DMS53 (cell line): ENCODE measurements around the gene RPL39.
"Not testable (repeated sequence)": the region's sequence is repeated elsewhere in the genome, so short reads cannot be mapped to it uniquely, and the experiment has no call there.

ENCODE experiments used
- DNase-seq: peaks from one replicate; lab custom pipeline; 2025; lab: John Stamatoyannopoulos, UW

The RPL39 gene

DNA sequence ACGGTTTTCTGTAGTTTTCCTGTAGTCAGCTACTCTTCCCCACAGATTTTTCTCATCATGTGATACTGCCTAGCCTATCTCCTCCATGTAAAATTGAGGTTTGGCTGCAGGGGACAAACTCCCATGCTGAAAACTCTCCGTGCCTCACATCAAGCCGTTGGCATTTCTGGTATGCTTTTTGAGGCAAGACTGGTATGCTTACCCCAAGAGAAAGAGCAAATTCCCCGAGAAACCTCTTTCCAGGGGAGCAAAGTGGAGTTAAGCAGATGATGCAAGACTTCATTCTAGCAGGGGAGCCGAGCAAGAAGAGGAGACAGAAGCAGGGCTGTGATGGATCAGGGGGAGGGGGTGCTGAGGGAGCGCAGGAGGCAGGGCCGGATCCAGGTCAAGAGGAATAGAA is 28.2 kb downstream of the RPL39 start:
- no peak for DNase-seq

DNA sequence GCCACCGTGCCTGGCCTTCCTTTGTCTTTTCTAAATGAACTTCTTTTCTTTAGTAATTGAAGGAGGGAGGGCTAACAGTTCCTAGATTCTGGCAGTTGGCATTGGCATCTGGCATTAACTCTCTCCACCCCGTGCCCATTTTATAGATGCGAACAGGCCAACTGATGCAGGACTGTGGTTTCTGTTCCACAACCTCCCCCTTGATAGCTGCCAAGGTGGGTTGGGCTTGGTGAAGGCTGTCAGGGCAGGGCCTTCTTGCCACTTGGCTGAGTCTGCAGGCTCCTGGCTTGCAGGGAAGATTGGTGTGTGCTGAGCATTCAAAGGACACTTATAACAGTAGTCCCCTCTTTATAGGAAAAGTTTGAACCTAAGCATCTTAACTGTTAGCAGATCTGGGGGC is 28.7 kb downstream of the RPL39 start:
- DNase-seq: no peak

DNA sequence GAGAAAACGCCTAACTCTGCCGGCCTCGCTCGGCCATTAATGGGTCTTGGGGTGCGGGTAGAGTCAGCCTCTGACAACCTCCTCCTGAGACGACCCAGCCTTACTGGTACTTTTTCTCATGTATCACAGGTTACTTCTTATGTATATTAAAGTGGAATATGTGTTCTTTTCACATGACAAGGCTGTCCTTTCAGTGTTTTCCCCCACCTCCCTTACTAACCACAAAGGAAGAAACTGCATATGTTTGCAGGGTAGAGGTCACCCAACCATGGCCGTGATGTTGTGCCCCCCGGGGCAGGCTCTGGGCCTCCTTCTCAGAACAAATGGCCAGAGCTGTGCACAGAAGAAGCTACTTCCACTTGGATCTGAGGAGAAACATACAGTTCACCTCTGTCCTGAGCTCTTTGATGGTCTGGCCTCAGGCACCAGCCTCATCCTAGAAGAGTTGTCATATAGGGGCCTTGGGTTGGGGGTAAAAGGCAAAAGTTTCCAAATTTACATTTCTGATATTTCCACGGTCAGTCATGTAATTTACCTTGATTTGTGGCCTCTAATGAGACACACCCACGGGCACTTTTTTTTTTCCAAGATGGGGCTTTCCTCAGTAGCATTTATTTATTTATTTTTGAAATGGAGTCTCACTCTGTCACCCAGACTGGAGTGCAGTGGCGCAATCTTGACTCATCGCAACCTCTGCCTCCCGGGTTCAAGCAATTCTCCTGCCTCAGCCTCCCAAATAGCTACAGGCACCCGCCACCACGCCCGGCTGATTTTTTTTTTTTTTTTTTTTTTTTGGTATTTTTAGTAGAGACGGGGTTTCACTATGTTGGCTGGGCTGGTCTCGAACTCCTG is 31.2 kb downstream of the RPL39 start:
- DNase-seq: no peak

DNA sequence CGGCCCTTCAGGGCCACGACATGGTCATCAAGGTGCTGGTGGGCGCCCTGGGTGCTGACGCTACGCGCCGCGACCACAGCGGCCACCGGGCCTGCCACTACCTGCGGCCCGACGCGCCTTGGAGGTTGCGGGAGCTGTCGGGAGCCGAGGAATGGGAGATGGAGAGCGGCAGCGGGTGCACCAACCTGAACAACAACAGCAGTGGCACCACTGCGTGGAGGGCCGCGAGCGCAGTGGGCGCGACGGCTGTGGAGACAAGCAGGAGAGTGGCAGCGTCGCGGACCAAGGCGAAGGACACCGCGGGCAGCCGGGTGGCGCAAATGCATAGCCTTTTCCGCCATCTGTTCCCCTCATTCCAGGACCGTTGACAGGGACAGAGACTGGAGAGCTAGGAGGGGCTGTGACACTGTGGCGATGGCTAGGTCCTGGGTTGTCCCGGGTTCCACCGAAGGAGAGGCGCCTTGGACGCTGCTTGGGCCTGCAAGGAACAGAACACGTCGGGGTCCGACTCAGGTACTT is 32.1 kb downstream of the RPL39 start:
- DNase-seq: no peak

DNA sequence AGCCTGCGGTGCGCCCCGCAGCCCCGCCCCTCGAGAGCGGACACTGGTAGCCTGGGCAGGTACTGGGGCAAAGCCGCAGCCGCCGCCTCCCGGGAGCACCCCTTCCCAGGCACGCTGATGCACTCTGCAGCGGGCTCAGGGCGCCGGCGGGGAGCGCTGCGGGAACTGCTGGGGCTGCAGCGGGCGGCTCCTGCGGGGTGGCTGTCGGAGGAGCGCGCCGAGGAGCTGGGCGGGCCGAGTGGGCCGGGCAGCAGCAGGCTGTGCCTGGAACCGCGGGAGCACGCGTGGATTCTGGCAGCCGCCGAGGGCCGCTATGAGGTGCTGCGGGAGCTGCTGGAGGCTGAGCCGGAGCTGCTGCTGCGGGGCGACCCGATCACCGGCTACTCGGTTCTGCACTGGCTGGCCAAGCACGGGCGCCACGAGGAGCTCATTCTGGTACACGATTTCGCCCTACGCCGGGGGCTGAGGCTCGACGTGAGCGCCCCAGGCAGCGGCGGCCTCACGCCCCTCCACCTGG is 32.6 kb downstream of the RPL39 start:
- DNase-seq: peak; percentile 71

DNA sequence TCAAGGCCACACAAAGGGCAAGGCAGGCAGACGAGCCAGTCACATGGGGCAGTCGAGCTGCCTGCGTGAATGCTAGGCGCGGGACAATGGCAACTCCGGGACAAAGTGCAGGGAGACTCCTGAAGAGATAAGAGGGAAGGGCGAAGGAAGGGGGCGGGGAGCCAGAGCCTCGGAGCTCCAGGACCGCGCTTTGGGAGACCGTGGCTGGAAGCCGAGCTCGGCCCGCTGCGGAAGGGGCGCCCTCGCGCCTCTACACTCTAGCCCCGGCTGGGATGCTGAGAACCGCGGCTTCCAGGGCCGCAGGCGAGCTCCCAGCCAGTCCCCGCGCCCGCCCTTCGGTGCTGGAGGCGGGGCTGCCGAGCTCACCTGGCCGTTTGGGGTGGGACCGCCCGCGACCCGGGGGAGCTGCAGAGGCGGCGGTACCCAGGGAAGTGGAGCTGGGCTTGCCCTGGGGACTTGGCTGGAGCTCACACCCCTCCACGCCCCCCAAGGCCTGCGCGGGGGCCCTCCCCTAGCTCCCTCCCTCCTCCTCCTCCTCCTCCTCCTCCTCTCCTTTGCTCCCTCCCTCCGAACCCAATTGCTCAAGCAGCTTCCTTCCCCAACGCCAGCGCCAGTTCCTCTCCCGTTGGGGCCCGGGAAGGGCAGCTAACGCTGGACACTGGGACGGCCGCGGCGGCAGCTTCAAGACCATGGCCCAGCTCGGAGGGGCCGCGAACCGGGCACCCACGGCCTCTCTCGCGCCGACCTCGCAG is 33.3 kb downstream of the RPL39 start, which contains the start of gene SOWAHD:
Gene SOWAHD (plus strand): TSS at position 610 of the 752 bp plus-strand sequence. CDS start 80 bp downstream, at position 690.
- peak; percentile 71 for DNase-seq

DNA sequence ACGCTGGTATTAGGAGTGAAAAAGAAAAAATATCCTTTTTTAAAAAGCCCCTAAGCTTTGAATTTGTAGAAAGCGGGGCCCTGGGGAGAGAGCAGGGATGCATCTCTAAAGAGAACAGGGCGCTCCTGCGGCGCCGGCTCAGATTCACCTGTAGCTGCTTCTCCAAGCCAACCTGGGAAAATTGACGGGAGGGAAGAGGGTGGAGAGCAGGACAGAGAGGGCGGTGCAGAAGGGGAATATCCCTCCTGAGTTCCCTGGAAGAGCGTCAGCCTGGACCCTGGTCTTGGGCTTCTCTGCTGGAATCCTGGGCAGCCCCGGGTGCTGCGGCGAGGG is 33.8 kb downstream of the RPL39 start:
- DNase-seq: no peak

DNA sequence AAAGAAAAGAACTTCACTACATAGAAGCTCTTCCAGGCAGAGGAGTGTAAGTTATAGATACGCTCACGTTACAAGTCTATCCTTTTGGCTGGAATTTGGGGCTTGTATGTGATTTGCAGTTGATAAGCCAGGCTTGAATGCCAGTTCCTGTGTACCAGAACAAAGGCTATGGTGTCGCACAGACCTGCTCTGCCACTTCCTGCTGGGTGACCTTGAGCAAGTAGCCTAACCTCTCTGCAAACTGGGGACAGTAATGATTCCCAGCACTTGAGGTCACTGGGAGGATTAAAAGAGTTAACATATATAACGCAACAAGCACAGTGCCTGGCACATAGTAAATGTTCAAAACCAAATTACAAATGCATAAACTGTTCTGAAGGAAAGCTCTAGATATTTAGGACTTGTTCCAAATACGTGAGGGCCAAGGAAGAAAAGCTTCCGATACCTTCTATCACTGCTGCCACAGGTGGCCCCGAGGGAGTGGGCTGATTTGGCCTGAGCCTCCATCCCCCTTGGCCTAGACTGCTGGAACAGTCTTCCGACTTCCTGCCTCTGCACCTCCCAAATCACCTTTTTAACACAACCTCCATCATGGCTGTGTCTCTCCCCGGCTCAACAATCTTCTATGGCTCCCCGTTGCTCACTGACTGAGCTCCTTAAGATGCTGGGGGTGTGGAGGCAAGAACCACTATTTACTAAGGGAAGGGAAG is 34.3 kb downstream of the RPL39 start:
- DNase-seq: peak; percentile 40

DNA sequence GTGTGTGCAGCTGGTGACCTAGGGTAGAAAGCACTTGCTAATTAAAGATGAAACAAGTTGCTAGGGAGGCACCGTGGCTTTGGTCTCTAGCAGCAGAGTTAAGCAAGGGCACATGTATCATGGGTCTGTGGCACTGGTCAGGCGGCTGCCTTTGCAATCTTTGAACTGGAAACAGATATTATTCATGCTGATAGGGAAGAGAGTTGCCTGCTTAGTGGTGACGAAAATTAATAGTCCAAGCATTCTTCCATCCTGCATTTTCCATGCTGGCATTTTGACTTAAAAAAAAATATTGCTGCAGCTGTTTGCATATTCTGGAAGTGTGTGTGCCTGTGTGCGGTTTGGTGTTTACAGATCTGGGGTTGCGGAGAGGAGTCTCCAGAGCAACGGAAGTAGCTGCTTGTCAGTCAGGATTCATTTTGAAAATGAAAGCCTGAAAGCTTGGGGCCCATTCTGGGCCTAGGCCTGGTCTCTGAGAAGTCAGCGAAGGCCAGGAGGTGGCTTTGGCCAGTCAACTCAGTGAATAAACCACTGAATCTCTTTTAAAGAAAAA is 35.4 kb downstream of the RPL39 start:
- peak; percentile 48 for DNase-seq

DNA sequence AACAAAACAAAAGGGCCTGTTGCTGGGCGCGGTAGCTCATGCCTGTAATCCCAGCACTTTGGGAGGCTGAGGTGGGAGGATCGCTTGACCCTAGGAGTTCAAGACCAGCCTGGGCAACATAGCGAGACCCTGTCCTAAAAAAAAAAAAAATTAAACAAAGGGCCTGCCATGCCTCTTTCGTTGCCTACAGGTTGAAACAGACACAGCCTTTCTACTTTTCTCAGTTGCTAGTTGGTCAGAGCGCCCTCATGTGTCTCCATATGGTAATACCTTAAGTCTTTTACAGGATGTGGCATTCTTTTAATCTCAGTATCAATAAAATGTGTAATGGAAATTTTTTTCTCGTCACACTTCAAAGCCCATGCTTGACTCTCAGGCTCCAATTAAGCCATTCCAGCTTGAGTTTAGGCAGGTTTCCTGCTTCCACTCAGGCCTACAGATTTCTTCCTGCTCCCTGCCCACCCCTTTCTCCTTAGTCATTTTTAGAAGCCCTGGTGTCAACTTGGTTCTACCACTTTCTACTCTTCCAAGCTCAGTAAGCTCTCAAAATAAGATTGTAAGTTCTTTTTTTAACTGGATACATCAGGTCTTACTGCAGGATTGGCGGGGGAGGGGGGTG is 37.7 kb downstream of the RPL39 start:
- DNase-seq: peak; percentile 79

DNA sequence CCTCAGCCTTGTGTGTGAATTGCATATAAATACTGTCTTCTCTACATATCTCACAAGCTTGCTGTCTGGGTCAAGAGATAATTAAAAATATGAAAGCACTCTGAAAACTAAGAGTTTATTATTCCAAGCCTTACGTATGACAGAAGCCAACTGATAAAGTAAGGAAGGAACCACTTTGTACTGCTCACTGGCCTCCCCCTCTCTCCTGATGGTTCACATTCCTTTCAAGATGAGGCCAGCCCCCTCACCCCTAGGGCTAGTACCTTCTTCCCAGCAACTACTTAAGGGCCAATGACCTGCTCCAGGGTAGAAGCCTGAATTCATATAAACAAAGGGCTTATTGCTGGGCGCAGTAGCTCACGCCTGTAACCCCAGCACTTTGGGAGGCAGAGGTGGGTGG is 38.4 kb downstream of the RPL39 start:
- no peak for DNase-seq

DNA sequence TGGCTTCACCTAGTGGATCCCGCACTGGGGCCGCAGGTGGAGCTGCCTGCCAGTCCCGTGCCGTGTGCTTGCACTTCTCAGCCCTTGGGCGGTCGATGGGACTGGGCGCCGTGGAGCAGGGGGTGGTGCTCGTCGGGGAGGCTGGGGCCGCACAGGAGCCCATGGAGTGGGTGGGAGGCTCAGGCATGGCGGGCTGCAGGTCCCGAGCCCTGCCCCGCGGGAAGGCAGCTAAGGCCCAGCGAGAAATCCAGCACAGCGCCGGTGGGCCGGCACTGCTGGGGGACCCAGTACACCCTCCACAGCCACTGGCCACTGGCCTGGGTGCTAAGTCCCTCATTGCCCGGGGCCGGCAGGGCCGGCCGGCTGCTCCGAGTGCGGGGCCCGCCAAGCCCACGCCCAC is 40.7 kb downstream of the RPL39 start:
- not testable (repeated sequence) for DNase-seq

DNA sequence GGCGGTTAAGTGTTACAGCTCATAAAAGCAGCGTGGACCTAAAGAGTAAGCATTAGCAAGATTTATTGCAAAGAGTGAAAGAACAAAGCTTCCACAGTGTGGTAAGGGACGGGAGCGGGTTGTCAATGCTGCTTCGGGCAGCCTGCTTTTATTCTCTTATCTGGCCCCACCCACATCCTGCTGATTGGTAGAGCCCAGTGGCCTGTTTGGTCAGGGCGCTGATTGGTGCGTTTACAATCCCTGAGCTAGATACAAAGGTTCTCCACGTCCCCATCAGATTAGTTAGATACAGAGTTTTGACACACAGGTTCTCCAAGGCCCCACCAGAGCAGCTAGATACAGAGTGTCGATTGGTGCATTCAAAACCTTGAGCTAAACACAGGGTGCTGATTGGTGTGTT is 41.3 kb downstream of the RPL39 start:
- DNase-seq: not testable (repeated sequence)

DNA sequence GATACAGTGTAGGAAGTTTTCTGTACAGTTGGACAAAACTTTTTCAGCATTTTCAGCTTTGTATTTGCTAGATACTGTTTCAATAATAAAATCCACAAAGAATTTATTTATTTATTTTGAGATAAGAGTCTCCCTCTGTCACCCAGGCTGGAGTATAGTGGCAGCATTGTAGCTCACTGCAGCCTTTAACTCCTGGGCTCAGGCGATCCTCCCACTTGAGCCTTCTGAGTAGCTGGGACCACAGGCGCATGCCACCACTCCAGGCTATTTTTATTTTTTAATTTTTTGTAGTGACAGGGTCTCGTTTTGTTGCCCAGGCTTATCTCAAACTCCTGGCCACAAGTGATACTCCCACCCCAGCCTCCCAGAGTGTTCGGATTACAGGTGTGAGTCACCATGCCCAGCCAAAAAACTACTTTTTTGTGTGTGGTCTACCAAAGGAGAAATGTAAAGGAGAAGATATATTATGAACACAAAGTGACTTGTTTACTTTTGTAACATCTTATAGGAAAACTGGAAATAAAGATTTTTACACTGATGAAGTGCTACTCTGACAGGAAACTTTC is 46.1 kb downstream of the RPL39 start:
- no peak for DNase-seq

DNA sequence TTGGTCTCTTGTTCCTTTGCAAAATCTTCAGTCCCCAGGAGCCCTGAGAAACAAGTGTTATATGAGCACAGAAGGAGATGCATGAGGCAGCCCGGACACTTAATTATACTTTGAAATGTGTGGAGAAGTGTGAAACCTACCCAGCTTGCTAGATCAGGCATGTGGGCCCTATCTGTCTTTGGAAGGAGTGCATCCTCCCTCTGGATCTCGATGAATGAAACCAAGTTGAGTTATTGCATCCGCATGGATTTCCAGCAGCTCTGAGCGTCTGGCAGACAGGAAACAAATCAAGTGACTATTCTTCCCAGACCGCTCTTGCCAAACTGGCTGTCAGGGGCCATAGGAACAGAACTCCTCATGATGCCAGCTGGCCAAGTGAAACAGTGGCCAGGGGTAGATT is 52.7 kb downstream of the RPL39 start:
- DNase-seq: no peak
